Esophagus squamous epithelium (tissue), 4 donors: Measurements from ENCODE around the gene RHOXF2.
"Not testable (repeated sequence)": the region's sequence is repeated elsewhere in the genome, so short reads cannot be mapped to it uniquely, and the experiment has no call there.

Experiments used
- POLR2A ChIP-seq, 4 donors: fragments of 450-650 bp; IDR thresholded peaks; one replicate each; pipeline ENCODE4 v1.6.1; 2017; ENCODE audit warnings: antibody characterized with exemption in 4 of 4, mild to moderate bottlenecking in 4 of 4, moderate library complexity in 3 of 4
- TF ChIP-seq, protein P1 (sequence below), 6 experiments: fragments of 450-650 bp in 4 of 6; fragments of 200-600 bp in 2 of 6; sonication (generic) in 2 of 6; IDR thresholded peaks; one replicate each; pipeline ENCODE4 v1.5.1; 2016 to 2019; ENCODE audit warnings: antibody characterized with exemption in 6 of 6, mild to moderate bottlenecking in 4 of 6, moderate library complexity in 4 of 6

DNA sequence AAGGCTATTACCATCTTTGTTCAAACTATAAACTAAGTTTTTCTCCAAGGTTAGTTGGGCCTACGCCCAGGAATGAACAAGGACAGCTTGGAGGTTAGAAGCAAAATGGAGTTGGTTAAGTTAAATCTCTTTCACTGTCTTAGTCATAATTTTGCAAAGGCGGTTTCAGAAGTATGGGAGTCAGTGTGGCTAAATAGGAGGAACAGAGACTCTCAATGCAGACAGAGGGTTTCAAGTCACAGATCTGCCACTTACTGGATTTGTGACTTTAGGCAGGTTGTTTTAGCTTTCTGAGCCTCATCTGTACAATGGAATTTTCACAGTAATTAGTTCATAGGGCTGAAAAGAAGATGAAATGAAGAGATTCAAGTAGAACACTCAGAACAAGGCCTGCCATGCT lies 35.3 kb downstream of the RHOXF2 start:
- TF ChIP-seq, protein P1, sequence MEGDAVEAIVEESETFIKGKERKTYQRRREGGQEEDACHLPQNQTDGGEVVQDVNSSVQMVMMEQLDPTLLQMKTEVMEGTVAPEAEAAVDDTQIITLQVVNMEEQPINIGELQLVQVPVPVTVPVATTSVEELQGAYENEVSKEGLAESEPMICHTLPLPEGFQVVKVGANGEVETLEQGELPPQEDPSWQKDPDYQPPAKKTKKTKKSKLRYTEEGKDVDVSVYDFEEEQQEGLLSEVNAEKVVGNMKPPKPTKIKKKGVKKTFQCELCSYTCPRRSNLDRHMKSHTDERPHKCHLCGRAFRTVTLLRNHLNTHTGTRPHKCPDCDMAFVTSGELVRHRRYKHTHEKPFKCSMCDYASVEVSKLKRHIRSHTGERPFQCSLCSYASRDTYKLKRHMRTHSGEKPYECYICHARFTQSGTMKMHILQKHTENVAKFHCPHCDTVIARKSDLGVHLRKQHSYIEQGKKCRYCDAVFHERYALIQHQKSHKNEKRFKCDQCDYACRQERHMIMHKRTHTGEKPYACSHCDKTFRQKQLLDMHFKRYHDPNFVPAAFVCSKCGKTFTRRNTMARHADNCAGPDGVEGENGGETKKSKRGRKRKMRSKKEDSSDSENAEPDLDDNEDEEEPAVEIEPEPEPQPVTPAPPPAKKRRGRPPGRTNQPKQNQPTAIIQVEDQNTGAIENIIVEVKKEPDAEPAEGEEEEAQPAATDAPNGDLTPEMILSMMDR (IDR thresholded peaks at IDR 0.05), result not testable (repeated sequence)
- TF ChIP-seq POLR2A (IDR thresholded peaks at IDR 0.05), result not testable (repeated sequence)
